ENCODE measurements around the gene CC2D2B.

GRCh38 chr10:96022739-96023138, 115.0 kb downstream of the CC2D2B start:
- TF ChIP-seq ELF4 (CRISPR knock-in tag; IDR thresholded peaks at IDR 0.05; ENCODE audit: low read depth): no peak
- no peak for TF ChIP-seq PRDM15 (CRISPR knock-in tag; IDR thresholded peaks at IDR 0.05)
- TF ChIP-seq, protein P1, sequence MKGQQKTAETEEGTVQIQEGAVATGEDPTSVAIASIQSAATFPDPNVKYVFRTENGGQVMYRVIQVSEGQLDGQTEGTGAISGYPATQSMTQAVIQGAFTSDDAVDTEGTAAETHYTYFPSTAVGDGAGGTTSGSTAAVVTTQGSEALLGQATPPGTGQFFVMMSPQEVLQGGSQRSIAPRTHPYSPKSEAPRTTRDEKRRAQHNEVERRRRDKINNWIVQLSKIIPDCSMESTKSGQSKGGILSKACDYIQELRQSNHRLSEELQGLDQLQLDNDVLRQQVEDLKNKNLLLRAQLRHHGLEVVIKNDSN (CRISPR knock-in tag; IDR thresholded peaks at IDR 0.05): no peak
- TF ChIP-seq, protein P2, sequence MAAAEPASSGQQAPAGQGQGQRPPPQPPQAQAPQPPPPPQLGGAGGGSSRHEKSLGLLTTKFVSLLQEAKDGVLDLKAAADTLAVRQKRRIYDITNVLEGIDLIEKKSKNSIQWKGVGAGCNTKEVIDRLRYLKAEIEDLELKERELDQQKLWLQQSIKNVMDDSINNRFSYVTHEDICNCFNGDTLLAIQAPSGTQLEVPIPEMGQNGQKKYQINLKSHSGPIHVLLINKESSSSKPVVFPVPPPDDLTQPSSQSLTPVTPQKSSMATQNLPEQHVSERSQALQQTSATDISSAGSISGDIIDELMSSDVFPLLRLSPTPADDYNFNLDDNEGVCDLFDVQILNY (CRISPR knock-in tag; IDR thresholded peaks at IDR 0.05): no peak
- no peak for TF ChIP-seq CTCF (IDR thresholded peaks at IDR 0.05)

Data from WTC11 (cell line).